GM21619 (cell line): ENCODE results near the gene NELFE.
"Not testable (repeated sequence)": the region's sequence is repeated elsewhere in the genome, so short reads cannot be mapped to it uniquely, and the experiment has no call there.

Experiments
- ATAC-seq: cut with Tn5 transposase; IDR thresholded peaks from one replicate; pipeline ENCODE4 v1.9.1; 2021; ENCODE audit not compliant: unreplicated experiment

Gene NELFE

DNA sequence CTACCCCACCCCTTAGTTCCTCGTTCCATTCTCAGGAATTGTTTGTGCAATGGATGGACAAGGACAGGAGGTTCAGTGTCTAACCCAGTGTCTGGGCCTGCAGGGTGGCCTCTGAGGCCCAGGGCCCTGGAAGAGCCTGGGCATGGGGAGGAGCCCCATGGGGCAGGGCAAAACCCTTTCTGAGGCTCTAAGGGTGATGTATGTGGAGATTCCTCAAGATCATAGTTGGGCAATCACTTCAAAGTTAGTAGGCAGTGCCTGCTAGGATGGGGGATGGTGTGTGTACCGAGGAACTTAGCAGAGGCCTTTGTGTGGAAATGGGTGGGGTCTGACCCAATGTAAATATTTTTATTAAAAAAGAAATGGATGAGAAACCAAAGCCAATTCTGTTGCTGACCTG, 38.0 kb downstream of the NELFE start:
- ATAC-seq, result no peak

DNA sequence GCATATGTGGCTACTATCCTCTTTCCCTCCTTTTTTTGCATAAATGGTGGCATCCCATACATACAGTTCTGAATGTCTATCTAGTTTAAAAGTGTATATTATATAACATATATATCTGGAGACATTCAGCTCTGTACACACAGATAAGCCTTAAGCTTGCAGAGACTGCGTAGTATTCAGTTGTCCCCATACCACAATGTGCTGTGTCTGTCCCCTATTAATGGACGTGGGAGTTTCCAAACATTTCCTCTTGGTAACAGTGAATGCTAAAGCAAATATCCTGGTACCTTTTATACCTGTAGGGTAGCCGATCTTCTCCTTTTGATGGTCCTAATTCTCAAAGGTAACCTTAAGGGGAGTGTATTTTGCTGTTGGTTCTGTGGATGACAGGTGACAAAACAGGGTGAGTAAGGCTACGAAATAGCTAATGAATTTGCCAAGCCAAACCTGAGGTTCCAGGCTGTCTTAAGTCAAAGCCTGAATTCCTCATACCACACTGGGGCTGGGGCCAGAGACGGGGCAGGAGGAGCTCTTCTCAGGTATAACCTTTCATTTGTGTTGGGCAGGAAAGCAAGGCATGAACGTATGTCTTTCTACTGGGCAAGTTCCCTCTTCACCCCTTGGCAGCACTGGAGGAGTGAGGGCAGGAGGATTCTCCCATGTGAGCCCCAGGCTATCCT, 39.0 kb downstream of the NELFE start:
- ATAC-seq, result no peak

DNA sequence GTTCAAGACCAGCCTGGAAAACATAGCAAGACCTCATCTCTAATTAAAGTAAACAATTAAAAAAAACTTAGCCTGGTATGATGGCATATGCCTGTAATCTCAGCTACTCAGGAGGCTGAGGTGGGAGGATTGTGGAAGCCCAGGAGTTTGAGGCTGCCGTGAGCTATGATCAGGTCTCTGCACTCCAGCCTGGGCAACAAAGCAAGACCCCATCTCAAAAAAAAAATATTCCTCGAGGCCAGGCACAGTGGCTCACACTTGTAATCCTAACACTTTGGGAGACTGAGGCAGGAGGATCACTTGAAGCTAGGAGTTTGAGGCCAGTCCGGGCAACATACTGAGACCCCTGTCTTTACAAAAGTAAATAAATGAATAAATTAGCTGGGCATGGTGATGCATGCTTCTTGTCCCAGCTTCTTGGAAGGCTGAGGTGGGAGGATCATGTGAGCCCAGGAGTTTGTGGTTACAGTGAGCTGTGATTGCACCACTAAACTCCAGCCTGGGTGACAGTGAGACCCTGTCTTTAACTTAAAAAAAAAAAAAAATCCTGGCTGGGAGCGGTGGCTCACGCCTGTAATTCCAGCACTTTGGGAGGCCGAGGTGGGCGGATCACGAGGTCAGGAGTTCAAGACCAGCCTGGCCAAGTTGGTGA, 40.6 kb downstream of the NELFE start:
- ATAC-seq, result no peak

DNA sequence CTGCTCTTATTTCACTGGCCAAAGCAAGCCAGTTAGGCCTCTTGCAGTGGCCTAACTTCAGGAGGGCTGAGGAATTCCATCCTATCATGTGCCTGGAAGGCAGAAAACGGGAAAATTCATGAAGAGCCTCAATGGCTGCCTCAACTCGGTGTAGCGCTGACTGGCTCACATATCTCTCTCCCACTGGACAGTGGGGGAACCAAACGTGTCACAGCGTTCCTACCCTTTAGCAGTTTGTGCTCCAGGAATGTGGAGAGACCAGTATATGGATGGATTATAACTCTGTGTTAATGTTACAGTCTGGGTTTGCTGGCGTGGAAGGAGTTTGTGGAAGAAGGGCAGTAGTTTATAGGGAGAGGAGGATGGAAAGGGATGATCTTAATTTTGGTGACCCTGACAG, 43.0 kb downstream of the NELFE start:
- no peak for ATAC-seq

DNA sequence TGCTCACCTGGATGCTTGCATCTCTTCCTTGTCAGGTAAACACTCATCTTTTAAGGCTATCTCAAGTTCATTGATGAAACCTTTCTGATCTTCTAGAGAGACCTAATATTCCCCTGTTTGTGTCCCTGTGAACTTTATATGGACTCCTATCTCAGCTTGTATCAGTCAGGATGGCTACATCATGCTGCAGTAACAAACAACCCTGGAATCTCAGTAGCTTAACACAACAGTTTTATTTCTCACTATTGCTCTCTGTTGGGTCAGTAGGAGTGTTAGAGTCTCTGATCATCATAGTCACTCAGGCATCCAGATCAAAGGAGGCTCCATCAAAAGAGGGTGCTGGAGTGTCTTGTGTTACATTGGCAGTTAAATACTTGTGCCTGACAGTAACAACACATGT, 43.4 kb downstream of the NELFE start:
- ATAC-seq, result no peak

DNA sequence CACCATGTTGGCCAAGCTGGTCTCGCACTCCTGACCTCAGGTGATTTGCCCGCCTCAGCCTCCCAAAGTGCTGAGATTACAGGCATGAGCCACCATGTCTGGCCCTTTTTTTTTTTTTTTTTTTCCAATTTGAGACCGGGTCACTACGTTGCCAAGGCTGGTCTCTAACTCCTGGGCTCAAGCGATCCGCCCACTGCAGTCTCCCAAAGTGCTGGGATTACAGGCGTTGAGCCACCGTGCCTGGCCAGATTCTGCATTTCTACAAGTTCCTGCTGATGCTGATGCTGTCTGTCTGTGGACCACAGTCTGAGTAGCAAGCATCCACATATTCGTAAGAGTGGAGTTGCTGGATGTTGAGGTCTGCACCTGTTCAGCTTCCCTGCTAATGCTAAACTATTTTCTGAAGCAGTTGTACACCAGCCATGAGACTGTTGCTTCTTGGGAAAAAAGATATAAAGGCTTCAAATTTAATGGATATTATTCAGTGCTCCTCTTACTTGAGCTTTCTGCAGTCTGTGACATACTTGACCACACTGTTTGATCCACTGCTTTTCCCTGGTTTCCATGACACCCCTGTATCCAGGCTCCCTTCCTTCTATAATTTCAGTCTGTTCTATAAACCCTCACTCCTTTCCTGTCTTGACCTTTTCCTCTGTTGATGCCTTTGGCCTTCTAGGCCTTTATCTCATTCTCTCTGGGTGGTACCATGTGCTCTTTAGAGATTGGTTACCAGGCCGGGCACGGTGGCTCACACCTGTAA, 46.8 kb downstream of the NELFE start:
- ATAC-seq, result no peak

DNA sequence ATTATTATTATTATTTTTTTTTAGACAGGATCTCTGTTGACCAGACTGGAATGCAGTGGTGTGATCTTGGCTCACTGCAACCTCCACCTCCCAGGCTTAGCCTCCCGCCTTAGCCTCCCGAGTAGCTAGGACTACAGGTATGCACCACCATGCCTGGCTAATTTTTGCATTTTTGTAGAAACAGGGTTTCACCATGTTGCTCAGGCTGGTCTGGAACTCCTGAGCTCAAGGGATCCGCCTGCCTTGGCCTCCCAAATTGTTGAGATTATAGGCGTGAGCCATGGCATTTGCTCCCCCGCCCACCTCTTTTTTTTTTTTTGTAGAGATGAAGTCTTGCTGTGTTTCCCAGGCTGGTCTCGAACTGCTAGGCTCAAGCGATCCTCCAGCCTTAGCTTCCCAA, 49.5 kb downstream of the NELFE start:
- ATAC-seq, result not testable (repeated sequence)

DNA sequence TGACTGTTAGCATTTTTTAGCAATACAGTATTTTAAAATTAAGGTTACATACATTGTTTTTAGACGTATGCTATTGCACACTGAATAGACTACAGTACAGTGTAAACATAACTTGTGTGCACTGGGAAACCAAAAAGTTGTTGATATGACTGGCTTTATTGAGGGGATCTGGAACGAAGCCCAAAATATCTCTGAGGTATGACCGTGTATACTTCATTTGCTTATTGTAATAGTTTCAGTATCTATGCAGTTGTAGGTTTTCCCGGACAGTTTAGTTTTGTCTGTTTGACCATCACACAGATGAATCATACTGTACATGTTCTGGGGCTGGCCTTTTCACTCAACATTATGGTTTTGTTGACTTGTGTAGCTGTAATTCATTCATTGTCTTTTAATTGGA, 50.0 kb downstream of the NELFE start:
- peak; percentile 83 for ATAC-seq

DNA sequence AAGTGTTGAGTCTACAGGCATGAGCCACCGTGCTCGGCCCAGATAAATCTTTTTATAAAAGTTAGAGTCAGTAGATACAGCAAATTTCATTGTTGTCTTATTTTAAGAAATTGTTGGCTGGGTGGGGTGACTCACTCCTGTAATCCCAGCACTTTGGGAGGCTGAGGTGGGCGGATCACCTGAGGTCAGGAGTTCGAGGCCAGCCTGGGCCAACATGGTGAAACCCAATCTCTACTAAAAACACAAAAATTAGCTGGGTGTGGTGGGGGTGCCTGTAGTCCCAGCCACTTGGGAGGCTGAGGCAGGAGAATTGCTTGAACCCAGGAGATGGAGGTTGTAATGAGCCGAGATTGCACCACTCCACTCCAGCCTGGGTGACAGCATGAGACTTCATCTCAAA, 50.5 kb downstream of the NELFE start:
- ATAC-seq, result not testable (repeated sequence)

DNA sequence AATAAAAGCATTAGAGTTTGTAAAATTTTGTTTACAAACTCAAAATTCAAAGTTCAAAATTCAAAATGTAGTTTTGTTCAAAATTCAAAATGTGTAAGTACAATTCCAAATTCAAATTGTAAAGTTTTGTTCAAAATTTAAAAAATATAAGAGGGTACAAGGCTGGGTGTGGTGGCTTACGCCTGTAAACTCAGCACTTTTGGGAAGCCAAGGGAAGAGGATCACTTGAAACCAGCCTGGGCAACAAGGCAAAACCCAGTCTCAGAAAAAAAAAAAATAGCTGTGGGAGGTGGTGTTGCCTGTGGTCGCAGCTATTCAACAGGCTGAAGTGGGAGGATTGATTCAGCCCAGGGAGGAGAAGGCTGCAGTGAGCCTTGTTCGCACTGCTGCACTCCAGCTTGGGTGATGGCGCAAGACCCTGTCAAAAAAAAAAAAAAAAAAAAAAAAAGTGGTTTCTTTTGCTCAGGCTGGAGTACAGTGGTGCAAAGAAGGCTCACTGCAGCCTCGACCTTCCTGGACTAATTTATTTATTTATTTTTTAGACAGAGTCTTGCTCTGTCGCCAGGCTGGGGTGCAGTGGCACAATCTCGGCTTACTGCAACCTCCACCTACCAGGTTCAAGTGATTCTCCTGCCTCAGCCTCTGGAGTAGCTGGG, 51.5 kb downstream of the NELFE start:
- no peak for ATAC-seq

DNA sequence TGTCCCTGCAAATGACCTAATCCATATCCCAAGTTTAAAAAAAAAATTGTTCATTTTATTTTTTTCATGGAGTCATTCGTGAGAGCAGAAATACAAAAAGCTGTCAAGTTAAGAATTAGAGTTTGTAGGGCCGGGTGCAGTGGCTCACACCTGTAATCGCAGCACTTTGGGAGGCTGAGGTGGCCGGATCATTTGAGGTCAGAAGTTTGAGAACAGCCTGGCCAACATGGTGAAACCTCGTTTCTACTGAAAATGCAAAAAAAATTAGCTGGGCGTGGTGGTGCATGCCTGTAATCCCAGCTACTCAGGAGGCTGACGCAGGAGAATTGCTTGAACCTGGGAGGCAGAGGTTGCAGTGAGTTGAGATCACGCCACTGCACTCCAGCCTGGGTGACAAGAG, 52.0 kb downstream of the NELFE start:
- not testable (repeated sequence) for ATAC-seq

DNA sequence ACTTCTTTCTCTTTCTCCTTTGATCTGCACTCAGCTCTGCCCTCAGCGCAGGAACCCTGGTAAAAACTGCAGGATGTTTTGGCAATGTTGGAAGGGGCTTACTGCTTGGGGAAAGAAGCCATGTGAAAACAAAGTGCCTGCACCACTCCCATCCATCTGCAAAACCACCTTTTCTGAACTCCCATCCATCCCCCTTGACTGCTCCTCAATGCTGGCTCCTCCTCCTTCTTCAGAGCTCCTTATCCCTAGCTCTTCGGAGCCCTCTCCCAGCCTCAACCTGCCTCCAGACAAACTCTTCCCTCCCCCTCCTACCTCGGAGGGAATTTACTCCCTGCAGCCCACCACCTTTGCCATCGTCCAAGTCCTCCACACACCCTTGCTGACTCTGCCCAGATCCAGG, 52.6 kb downstream of the NELFE start:
- ATAC-seq, result no peak

DNA sequence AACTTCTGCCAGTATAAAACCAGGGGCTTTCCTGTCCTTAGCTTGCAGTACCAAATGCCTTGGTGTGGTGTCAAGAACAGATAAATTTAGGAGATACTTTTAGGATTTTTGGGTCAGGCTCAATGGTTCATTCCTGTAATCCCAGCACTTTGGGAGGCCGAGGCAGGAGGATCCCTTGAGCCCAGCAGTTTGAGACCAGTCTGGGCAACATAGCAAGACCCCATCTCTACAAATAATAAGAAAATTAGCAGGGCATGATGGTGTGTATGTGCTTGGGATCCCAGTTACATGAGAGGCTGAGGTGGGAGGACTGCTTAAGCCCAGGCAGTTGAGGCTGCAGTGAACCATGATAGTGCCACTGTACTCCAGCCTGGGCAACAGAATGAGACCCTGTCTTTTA, 53.7 kb downstream of the NELFE start:
- no peak for ATAC-seq

DNA sequence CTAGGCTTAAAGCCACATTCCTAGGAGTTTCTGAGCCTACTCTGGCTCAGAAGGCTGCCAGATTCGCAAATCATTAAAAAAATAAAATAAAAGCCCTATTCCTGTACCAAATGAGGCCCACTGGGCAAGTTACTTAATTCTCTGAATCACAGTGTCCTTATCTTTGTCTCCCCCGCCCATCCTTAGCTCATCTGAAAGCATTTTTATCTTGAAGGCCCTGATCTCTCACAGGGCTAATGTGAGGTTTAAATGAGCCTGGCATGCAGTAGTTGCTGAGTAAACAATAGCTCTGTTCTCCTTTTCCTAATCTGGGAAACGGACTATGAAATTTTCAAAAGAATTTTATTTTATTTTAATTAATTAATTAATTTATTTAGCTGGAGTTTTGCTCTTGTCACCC, 54.8 kb downstream of the NELFE start:
- no peak for ATAC-seq
